GM18502 (cell line): ENCODE results near the gene POGK.
"Not testable (repeated sequence)": the region's sequence is repeated elsewhere in the genome, so short reads cannot be mapped to it uniquely, and the experiment has no call there.

Experiments
- ATAC-seq: cut with Tn5 transposase; IDR thresholded peaks from one replicate; pipeline ENCODE4 v1.9.1; 2021; ENCODE audit warnings: mild to moderate bottlenecking; ENCODE audit not compliant: unreplicated experiment, poor library complexity

Gene POGK

GRCh38 chr1:166838766-166839599 lies at the start of gene POGK:
POGK (plus strand) TSS chr1:166839475; CDS start chr1:166840957, 1,482 bp downstream.
- ATAC-seq = peak; percentile 96

GRCh38 chr1:166796620-166797236 lies 42.5 kb upstream of the POGK start:
- no peak for ATAC-seq

- ATAC-seq = no peak
Measured at GRCh38 chr1:166808952-166809351, 30.3 kb upstream of the POGK start.

- no peak for ATAC-seq
Measured at GRCh38 chr1:166811691-166812090, 27.6 kb upstream of the POGK start.

GRCh38 chr1:166813508-166814223 lies 25.6 kb upstream of the POGK start:
- no peak for ATAC-seq

GRCh38 chr1:166814611-166815010 lies 24.7 kb upstream of the POGK start:
- ATAC-seq = no peak

GRCh38 chr1:166819974-166820373 lies 19.3 kb upstream of the POGK start:
- ATAC-seq = no peak

- no peak for ATAC-seq
Measured at GRCh38 chr1:166822385-166822784, 16.9 kb upstream of the POGK start.

GRCh38 chr1:166827426-166827825 lies 11.8 kb upstream of the POGK start:
- ATAC-seq = no peak

GRCh38 chr1:166829762-166830161 lies 9.5 kb upstream of the POGK start:
- not testable (repeated sequence) for ATAC-seq

GRCh38 chr1:166836733-166837132 lies 2.5 kb upstream of the POGK start:
- no peak for ATAC-seq

- peak; percentile 38 for ATAC-seq
Measured at GRCh38 chr1:166839600-166840308, 479 bp downstream of the POGK start.

GRCh38 chr1:166840309-166841274 lies 1.3 kb downstream of the POGK start:
- no peak for ATAC-seq

GRCh38 chr1:166843322-166843721 lies 4.0 kb downstream of the POGK start:
- ATAC-seq = no peak

GRCh38 chr1:166843769-166844596 lies 4.7 kb downstream of the POGK start:
- no peak for ATAC-seq

GRCh38 chr1:166844791-166845190 lies 5.5 kb downstream of the POGK start:
- no peak for ATAC-seq

GRCh38 chr1:166848193-166848592 lies 8.9 kb downstream of the POGK start:
- ATAC-seq = no peak

GRCh38 chr1:166849135-166849534 lies 9.9 kb downstream of the POGK start:
- no peak for ATAC-seq

- ATAC-seq = no peak
Measured at GRCh38 chr1:166852918-166853317, 13.6 kb downstream of the POGK start.
